GM19328 (cell line): Measurements from ENCODE around the gene ACACB.

Experiments
- ATAC-seq: cut with Tn5 transposase; IDR thresholded peaks from one replicate; pipeline ENCODE4 v1.9.1; 2021; ENCODE audit warnings: mild to moderate bottlenecking, moderate library complexity; ENCODE audit not compliant: unreplicated experiment

ACACB gene

GRCh38 chr12:109203480-109203879, 87.1 kb downstream of the ACACB start:
- ATAC-seq = no peak

GRCh38 chr12:109209082-109209481, 92.7 kb downstream of the ACACB start:
- ATAC-seq = no peak

GRCh38 chr12:109212460-109213115, 96.2 kb downstream of the ACACB start:
- ATAC-seq = no peak

GRCh38 chr12:109214131-109214530, 97.7 kb downstream of the ACACB start:
- ATAC-seq = no peak

- ATAC-seq = no peak
Observed at GRCh38 chr12:109218996-109219395, 102.6 kb downstream of the ACACB start.

- no peak for ATAC-seq
Observed at GRCh38 chr12:109219938-109220337, 103.6 kb downstream of the ACACB start.

GRCh38 chr12:109221277-109221931, 105.0 kb downstream of the ACACB start:
- no peak for ATAC-seq

GRCh38 chr12:109222062-109222461, 105.7 kb downstream of the ACACB start:
- ATAC-seq = no peak

GRCh38 chr12:109222496-109222895, 106.1 kb downstream of the ACACB start:
- no peak for ATAC-seq

- ATAC-seq = no peak
Observed at GRCh38 chr12:109223211-109223610, 106.8 kb downstream of the ACACB start.

GRCh38 chr12:109223868-109224267, 107.5 kb downstream of the ACACB start:
- ATAC-seq = no peak

- no peak for ATAC-seq
Observed at GRCh38 chr12:109228664-109229063, 112.3 kb downstream of the ACACB start.

- no peak for ATAC-seq
Observed at GRCh38 chr12:109230193-109230592, 113.8 kb downstream of the ACACB start.

GRCh38 chr12:109232731-109233130, 116.3 kb downstream of the ACACB start:
- ATAC-seq = no peak

- ATAC-seq = no peak
Observed at GRCh38 chr12:109234012-109234411, 117.6 kb downstream of the ACACB start.

GRCh38 chr12:109236257-109236656, 119.9 kb downstream of the ACACB start:
- ATAC-seq = no peak

GRCh38 chr12:109239179-109239578, 122.8 kb downstream of the ACACB start:
- ATAC-seq = no peak

- ATAC-seq = no peak
Observed at GRCh38 chr12:109239691-109240090, 123.3 kb downstream of the ACACB start.

- ATAC-seq = no peak
Observed at GRCh38 chr12:109240365-109240764, 124.0 kb downstream of the ACACB start.

- ATAC-seq = no peak
Observed at GRCh38 chr12:109241936-109242335, 125.5 kb downstream of the ACACB start.

- ATAC-seq = no peak
Observed at GRCh38 chr12:109244073-109244472, 127.7 kb downstream of the ACACB start.

- no peak for ATAC-seq
Observed at GRCh38 chr12:109246221-109246620, 129.8 kb downstream of the ACACB start.
